B cell (primary cell): ENCODE data around the gene KCNMB3.

ENCODE experiments used
- CTCF ChIP-seq: fragments of 200-600 bp; IDR thresholded peaks from one replicate; pipeline ENCODE4 v1.8.0; 2022; ENCODE audit warnings: antibody characterized with exemption, mild to moderate bottlenecking
- EZH2 ChIP-seq: IDR thresholded peaks from 2 replicates; pipeline ENCODE4 v1.6.1; 2012; ENCODE audit warnings: borderline replicate concordance, low read depth, mild to moderate bottlenecking, moderate library complexity, low read length; ENCODE audit not compliant: insufficient read depth, poor library complexity, severe bottlenecking

- TF ChIP-seq CTCF (no peak), EZH2 (no peak)
These were observed 10.2 kb upstream of the KCNMB3 start for GRCh38 chr3:179260949-179261765.
